Stomach (tissue), 9 donors: Measurements from ENCODE around the gene PPP1R9A. TPM values are rescaled to one million over a fixed set of nuclear protein-coding genes. Genes with fewer than 3 reads are reported as not detected.

ENCODE experiments used
- DNase-seq, 2 donors: peaks; one replicate each; pipeline versions ENCODE4 v3.0.0 to v3.0.0-alpha.2; 2013 to 2019
- H3K27ac ChIP-seq, 5 donors: fragments of 200-600 bp in 4 of 5; sonication (generic) in 4 of 5; one replicate each; pipeline ENCODE4 v1.5.1; 2013 to 2019; ENCODE audit warnings: mild to moderate bottlenecking in 1 of 5, moderate library complexity in 1 of 5
- H3K27me3 ChIP-seq, 3 donors: fragments of 200-600 bp; sonication (generic); one replicate each; pipeline ENCODE4 v1.5.1; 2017 to 2019; ENCODE audit warnings: mixed run types in 1 of 3
- H3K36me3 ChIP-seq, 4 donors: fragments of 200-600 bp; sonication (generic); 1 replicate in 3 of 4; 2 replicates in 1 of 4; pipeline ENCODE4 v1.5.1; 2016 to 2019
- H3K4me1 ChIP-seq, 4 donors: fragments of 200-600 bp; sonication (generic); one replicate each; pipeline ENCODE4 v1.5.1; 2016 to 2019
- H3K4me3 ChIP-seq, 4 donors: fragments of 200-600 bp; sonication (generic) in 3 of 4; one replicate each; pipeline ENCODE4 v1.5.1; 2016 to 2019; ENCODE audit warnings: mild to moderate bottlenecking in 1 of 4
- H3K9me3 ChIP-seq, 4 donors: fragments of 200-600 bp; sonication (generic); one replicate each; pipeline ENCODE4 v1.5.1; 2016 to 2019
- CTCF ChIP-seq, 7 experiments: fragments of 450-650 bp in 4 of 7; fragments of 200-600 bp in 3 of 7; sonication (generic) in 3 of 7; IDR thresholded peaks; one replicate each; pipeline ENCODE4 v1.5.1; 2016 to 2019; ENCODE audit warnings: antibody characterized with exemption in 7 of 7, control low read depth in 2 of 7, mild to moderate bottlenecking in 1 of 7
- EP300 ChIP-seq: sonication (generic); formaldehyde crosslinking; IDR thresholded peaks from one replicate; pipeline ENCODE4 v1.6.1; 2017; ENCODE audit warnings: antibody characterized with exemption
- POLR2A ChIP-seq, 4 donors: fragments of 450-650 bp; IDR thresholded peaks; one replicate each; pipeline ENCODE4 v1.6.1; 2016; ENCODE audit warnings: antibody characterized with exemption in 4 of 4, control low read depth in 2 of 4, mild to moderate bottlenecking in 1 of 4, moderate library complexity in 1 of 4
- POLR2AphosphoS5 ChIP-seq, 3 donors: sonication (generic); formaldehyde crosslinking; IDR thresholded peaks; one replicate each; pipeline ENCODE4 v1.6.1; 2016; ENCODE audit warnings: antibody characterized with exemption in 3 of 3
- WGBS, 5 donors: extraction: QIAGEN DNeasy Blood & Tissue Kit in 3 of 5; methylation state at CpG; one replicate each; pipeline versions ENCODE4 v1.1.5 to v1.1.7; 2013 to 2018; 5-methylcytosine and 5-hydroxymethylcytosine counted together
- intact Hi-C: fragments of 100-400 bp; cut with DNase I; formaldehyde crosslinking; loops from one replicate; pipeline ENCODE4 v1.15.1; 2023; ENCODE audit warnings: low total_unique reads
- polyA plus RNA-seq, 3 donors: library from polyadenylated mRNA; stranded (reverse); fragments of 200-250 nt; gene quantifications; one replicate each; pipeline ENCODE4 v1.2.3, GENCODE V29; 2013
- total RNA-seq, 5 donors: library from RNA; depleted of rRNA; stranded (reverse); fragments of >200 nt; gene quantifications; one replicate each; pipeline versions ENCODE4 v1.1.0 to v1.2.3, GENCODE V29; 2014 to 2016
- donor health status: healthy with polysubstance abuse.
- donor health status: Bipolar disorder and iron deficiency.
- donor health status: healthy.

The PPP1R9A gene
- total and polyA plus RNA-seq, 8 donors: 1.4 to 37.1 (median 12.5) TPM

GRCh38 chr7:95052566-95053094 is 145.2 kb downstream of the PPP1R9A start:
- TF ChIP-seq CTCF (IDR thresholded peaks at IDR 0.05) (no peak), POLR2A (IDR thresholded peaks at IDR 0.05) (no peak), EP300 (no peak), POLR2AphosphoS5 (IDR thresholded peaks at IDR 0.05) (no peak)
- Histone ChIP-seq H3K4me3 (no peak overlapping the region), H3K4me1 (peaks cover 0 to 2% (median under 1%) of the 10 kb centered on the region in 4 donors), H3K27me3 (no peaks in the 10 kb centered on the region), H3K9me3 (no peaks in the 10 kb centered on the region), H3K36me3 (no peaks in the 10 kb centered on the region), H3K27ac (no peak overlapping the region)
- intact Hi-C loops: no loop called here
- DNase-seq: no peak
- WGBS, 5 donors: 78 to 100% (median 91%) methylated on average over 2 of the region's 2 CpGs

- no peak for TF ChIP-seq CTCF (IDR thresholded peaks at IDR 0.05)
- TF ChIP-seq POLR2A (IDR thresholded peaks at IDR 0.05): no peak
- no peak for TF ChIP-seq POLR2AphosphoS5 (IDR thresholded peaks at IDR 0.05)
- TF ChIP-seq EP300: no peak
- Histone ChIP-seq H3K27me3 (no peaks in the 10 kb centered on the region), H3K9me3 (no peaks in the 10 kb centered on the region), H3K4me1 (no peaks in the 10 kb centered on the region), H3K4me3 (no peak overlapping the region), H3K36me3 (no peaks in the 10 kb centered on the region), H3K27ac (no peak overlapping the region)
- WGBS, 5 donors: 87 to 94% (median 92%) methylated on average over 2 of the region's 2 CpGs
- DNase-seq: no peak
- intact Hi-C loops: no loop called here
Observed at GRCh38 chr7:95054386-95054785, 147.0 kb downstream of the PPP1R9A start.

- Histone ChIP-seq H3K36me3 (no peaks in the 10 kb centered on the region), H3K27ac (no peak overlapping the region), H3K4me1 (no peaks in the 10 kb centered on the region), H3K9me3 (no peaks in the 10 kb centered on the region), H3K4me3 (no peak overlapping the region), H3K27me3 (no peaks in the 10 kb centered on the region)
- 39 to 61% (median 55%) methylated on average over 1 of the region's 1 CpG for WGBS, 5 donors
- intact Hi-C loops: no loop called here
- DNase-seq: no peak
- TF ChIP-seq POLR2A (IDR thresholded peaks at IDR 0.05) (no peak), CTCF (IDR thresholded peaks at IDR 0.05) (no peak), EP300 (no peak), POLR2AphosphoS5 (IDR thresholded peaks at IDR 0.05) (no peak)
Observed at GRCh38 chr7:95055295-95055694, 147.9 kb downstream of the PPP1R9A start.

- no peaks in the 10 kb centered on the region for H3K9me3 ChIP-seq
- no peak for DNase-seq
- H3K27ac ChIP-seq: no peak overlapping the region
- no peaks in the 10 kb centered on the region for H3K4me1 ChIP-seq
- 59 to 85% (median 73%) methylated on average over 1 of the region's 1 CpG for WGBS, 5 donors
- no peaks in the 10 kb centered on the region for H3K27me3 ChIP-seq
- no peak for TF ChIP-seq EP300
- no peak for TF ChIP-seq POLR2AphosphoS5 (IDR thresholded peaks at IDR 0.05)
- no peak for TF ChIP-seq POLR2A (IDR thresholded peaks at IDR 0.05)
- TF ChIP-seq CTCF (IDR thresholded peaks at IDR 0.05): no peak
- no peak overlapping the region for H3K4me3 ChIP-seq
- intact Hi-C loops: no loop called here
- H3K36me3 ChIP-seq: no peaks in the 10 kb centered on the region
Observed at GRCh38 chr7:95056107-95056739, 148.8 kb downstream of the PPP1R9A start.
